HepG2 (cell line): Measurements from ENCODE around the gene C1orf116. TPM values are rescaled to one million over a fixed set of nuclear protein-coding genes. Genes with fewer than 3 reads are reported as not detected.
A peak's percentile ranks its signal among the peaks of the same experiment; 100 is the strongest.

Experiments
- E2F1 ChIP-seq: sonication (generic); formaldehyde crosslinking; IDR thresholded peaks from 2 replicates; pipeline ENCODE4 v1.5.0; 2020; ENCODE audit warnings: missing genetic modification reagents
- FIP1L1 ChIP-seq: fragments of 200-400 bp; formaldehyde crosslinking; IDR thresholded peaks from 2 replicates; pipeline ENCODE4 v1.6.1; 2018; ENCODE audit warnings: low read depth, mild to moderate bottlenecking, low read length, moderate library complexity, borderline replicate concordance; ENCODE audit not compliant: insufficient read depth
- HIC2 ChIP-seq: sonication (generic); formaldehyde crosslinking; IDR thresholded peaks from 2 replicates; pipeline ENCODE4 v1.9.0; 2022; ENCODE audit warnings: low read depth, missing genetic modification reagents
- HNF1A ChIP-seq, 2 experiments: sonication (generic) in 1 of 2; formaldehyde crosslinking in 1 of 2; IDR thresholded peaks; 2 replicates each; pipeline versions ENCODE4 v1.4.0 to v1.6.1; 2016 to 2020; ENCODE audit warnings: borderline replicate concordance in 1 of 2, low read depth in 1 of 2, mild to moderate bottlenecking in 1 of 2, missing genetic modification reagents in 1 of 2
- HNRNPK ChIP-seq: fragments of 200-400 bp; formaldehyde crosslinking; IDR thresholded peaks from 2 replicates; pipeline ENCODE4 v1.6.1; 2018; ENCODE audit warnings: low read length, low read depth, moderate library complexity, mild to moderate bottlenecking; ENCODE audit not compliant: poor library complexity, severe bottlenecking
- KDM2A ChIP-seq: sonication (generic); formaldehyde crosslinking; IDR thresholded peaks from 2 replicates; pipeline ENCODE4 v1.4.0; 2020; ENCODE audit warnings: low read depth, missing genetic modification reagents, borderline replicate concordance
- MXD1 ChIP-seq: sonication (generic); formaldehyde crosslinking; IDR thresholded peaks from 2 replicates; pipeline ENCODE4 v1.4.0; 2020; ENCODE audit warnings: mild to moderate bottlenecking, missing genetic modification reagents
- MXI1 ChIP-seq: IDR thresholded peaks from 3 replicates; pipeline ENCODE4 v1.6.1; 2012; ENCODE audit warnings: low read depth, low read length, inconsistent platforms, borderline replicate concordance
- NFATC3 ChIP-seq: sonication (generic); formaldehyde crosslinking; IDR thresholded peaks from 2 replicates; pipeline ENCODE4 v1.5.1; 2020; ENCODE audit warnings: mild to moderate bottlenecking, missing genetic modification reagents
- SIN3B ChIP-seq: fragments of 150-350 bp; IDR thresholded peaks from 2 replicates; pipeline ENCODE4 v1.6.1; 2014; ENCODE audit warnings: low read length
- SKI ChIP-seq: fragments of 450-650 bp; IDR thresholded peaks from one replicate; pipeline ENCODE4 v1.6.1; 2018; ENCODE audit warnings: mild to moderate bottlenecking; ENCODE audit not compliant: partially characterized antibody
- UBTF ChIP-seq: sonication (generic); formaldehyde crosslinking; IDR thresholded peaks from 2 replicates; pipeline ENCODE4 v1.4.0; 2020; ENCODE audit warnings: mild to moderate bottlenecking, missing genetic modification reagents
- ZKSCAN8 ChIP-seq: IDR thresholded peaks from 2 replicates; pipeline ENCODE4 v1.6.1; 2016; ENCODE audit warnings: borderline replicate concordance, missing genetic modification reagents, missing compliant biosample characterization
- ZNF256 ChIP-seq: sonication (generic); formaldehyde crosslinking; conservative IDR thresholded peaks from 2 replicates; pipeline ENCODE4 v1.4.0; 2020; ENCODE audit warnings: missing genetic modification reagents
- ZNF30 ChIP-seq: sonication (generic); formaldehyde crosslinking; IDR thresholded peaks from 2 replicates; pipeline ENCODE4 v1.5.0; 2020; ENCODE audit warnings: mild to moderate bottlenecking, missing genetic modification reagents
- ZNF605 ChIP-seq: sonication (generic); formaldehyde crosslinking; IDR thresholded peaks from 2 replicates; pipeline ENCODE4 v1.8.0; 2022; ENCODE audit warnings: mild to moderate bottlenecking, missing genetic modification reagents
- ZNF709 ChIP-seq: sonication (generic); formaldehyde crosslinking; IDR thresholded peaks from 2 replicates; pipeline ENCODE4 v1.5.0; 2020; ENCODE audit warnings: mild to moderate bottlenecking, missing genetic modification reagents
- ZNF761 ChIP-seq: sonication (generic); formaldehyde crosslinking; conservative IDR thresholded peaks from 2 replicates; pipeline ENCODE4 v1.4.0; 2020; ENCODE audit warnings: mild to moderate bottlenecking, missing genetic modification reagents
- polyA plus RNA-seq, 8 experiments: library from polyadenylated mRNA; depleted of rRNA in 3 of 8; stranded (reverse) in 7 of 8; unstranded in 1 of 8; fragments of >200 nt; fragmentation: Illumina TruSeq in 4 of 8; extraction: Trizol in 4 of 8; gene quantifications; 2 replicates each; pipeline versions ENCODE4 v1.2.1 to v1.2.3, GENCODE V29; 2011 to 2016; ENCODE audit warnings: low read depth in 4 of 8, missing spikeins in 1 of 8, mixed read lengths in 1 of 8; ENCODE audit not compliant: insufficient read depth in 1 of 8
- total RNA-seq, 5 experiments: library from RNA; depleted of rRNA; stranded (reverse); fragments of >200 nt; fragmentation: Illumina TruSeq; extraction: Trizol; gene quantifications; 2 replicates each; pipeline ENCODE4 v1.2.3, GENCODE V29; 2016; ENCODE audit warnings: low read depth in 1 of 5

Gene C1orf116
- total and polyA plus RNA-seq, 2 of the 13 experiments (the other 11 are each of a cell fraction or from before 2014, with no cell fraction given): 0.51 to 0.95 TPM

GRCh38 chr1:207009182-207009850, 23.2 kb downstream of the C1orf116 start (continued):
- TF ChIP-seq UBTF (CRISPR knock-in tag) (no peak), HNRNPK (no peak), FIP1L1 (no peak), SIN3B (no peak), E2F1 (CRISPR knock-in tag) (no peak), ZKSCAN8 (CRISPR knock-in tag) (peak; percentile 30; the same call in 1 of the 2 replicates), MXD1 (no peak), ZNF30 (CRISPR knock-in tag) (no peak), KDM2A (CRISPR knock-in tag) (0 out of 2 replicates have a peak, but pooled peaks have one; percentile 26), ZNF709 (no peak), NFATC3 (CRISPR knock-in tag) (no peak), ZNF605 (CRISPR knock-in tag) (no peak), MXI1 (no peak), ZNF256 (no peak), ZNF761 (CRISPR knock-in tag) (no peak), SKI (no peak), HNF1A (IDR thresholded peaks at IDR 0.05; ENCODE audit: low read depth) (0 out of 2 replicates have a peak, but pooled peaks have one; percentile 32), HNF1A (CRISPR knock-in tag; IDR thresholded peaks at IDR 0.05; ENCODE audit: borderline replicate concordance) (0 out of 2 replicates have a peak, but pooled peaks have one; percentile 57), HIC2 (no peak)
